Superior temporal gyrus (tissue), 1 donor: ENCODE measurements around the gene FKBP1A.

Experiments used
- DNase-seq: peaks from one replicate; pipeline ENCODE4 v3.0.0-alpha.2; 2016; ENCODE audit errors: extremely low spot score

The FKBP1A gene

DNA sequence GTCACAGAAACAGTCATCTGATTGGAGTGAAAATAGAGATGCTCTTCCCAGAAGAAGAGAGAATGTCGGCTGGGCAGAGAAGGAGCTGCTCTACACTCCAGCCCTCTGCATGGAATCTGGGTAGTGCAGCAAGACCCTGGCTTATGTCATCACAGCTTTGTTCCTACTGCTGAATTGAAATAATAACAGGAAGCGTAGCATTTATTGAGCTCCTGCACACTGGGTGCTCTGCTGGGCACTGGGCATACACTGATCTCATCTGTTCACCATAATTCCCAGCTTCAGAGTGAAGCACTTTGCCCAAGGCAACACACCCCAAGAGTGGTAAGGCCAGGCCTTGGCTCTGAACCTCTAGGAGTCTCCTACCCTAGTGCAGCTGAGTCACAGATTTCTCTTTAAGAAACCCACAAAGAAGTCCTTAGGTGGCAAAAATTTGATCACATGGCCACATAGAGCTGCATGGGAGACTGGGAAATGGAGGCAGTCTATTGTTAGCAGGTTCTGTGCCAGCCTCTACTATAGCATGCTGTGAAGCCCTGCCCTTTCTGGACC, 60.0 kb downstream of the FKBP1A start:
- no peak for DNase-seq

- DNase-seq: no peak
Observed at GRCh38 chr20:1331801-1332453, 60.9 kb downstream of the FKBP1A start.

- no peak for DNase-seq
Observed at GRCh38 chr20:1331101-1331500, 61.8 kb downstream of the FKBP1A start.

DNA sequence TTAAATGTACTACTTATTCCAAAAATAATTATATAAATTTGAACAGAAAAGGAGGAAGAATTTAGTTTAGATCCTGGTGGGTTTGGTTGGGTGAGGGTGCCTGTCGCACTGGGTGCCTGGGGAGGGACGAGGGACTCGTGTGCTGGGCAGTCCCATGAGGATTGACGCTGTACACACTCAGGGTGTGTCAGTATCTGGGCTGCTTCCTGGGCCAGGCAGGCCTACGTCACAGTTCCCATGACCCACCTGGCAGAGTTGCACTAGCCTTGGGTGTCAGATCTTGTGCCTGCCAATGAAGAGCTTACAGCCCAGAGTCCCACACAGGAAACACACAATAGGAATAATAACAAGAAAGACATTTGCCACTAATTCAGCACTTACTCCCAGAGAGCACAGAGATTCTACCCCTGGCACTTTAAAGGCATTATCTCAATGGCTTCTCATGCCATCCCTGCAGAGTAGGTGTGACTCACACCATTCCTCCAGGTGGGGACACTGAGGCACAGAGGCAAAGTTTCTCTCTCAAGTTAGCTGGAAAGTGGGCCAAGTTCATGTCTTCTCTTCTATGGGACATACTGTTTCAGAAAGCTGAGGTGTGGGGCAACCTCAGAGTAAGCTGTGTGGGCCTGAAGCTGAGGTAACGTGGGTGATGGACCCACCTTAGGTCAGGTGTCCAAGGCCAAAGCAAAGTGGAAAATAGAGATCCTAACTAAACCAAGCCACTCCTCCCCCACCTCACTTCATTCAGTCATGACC, 62.6 kb downstream of the FKBP1A start:
- no peak for DNase-seq

GRCh38 chr20:1328680-1329330, 64.0 kb downstream of the FKBP1A start, which contains the start of gene SDCBP2:
Gene SDCBP2, minus strand, starts transcription at chr20:1329139. Its CDS starts 8,723 bp downstream, at chr20:1320416.
- no peak for DNase-seq

DNA sequence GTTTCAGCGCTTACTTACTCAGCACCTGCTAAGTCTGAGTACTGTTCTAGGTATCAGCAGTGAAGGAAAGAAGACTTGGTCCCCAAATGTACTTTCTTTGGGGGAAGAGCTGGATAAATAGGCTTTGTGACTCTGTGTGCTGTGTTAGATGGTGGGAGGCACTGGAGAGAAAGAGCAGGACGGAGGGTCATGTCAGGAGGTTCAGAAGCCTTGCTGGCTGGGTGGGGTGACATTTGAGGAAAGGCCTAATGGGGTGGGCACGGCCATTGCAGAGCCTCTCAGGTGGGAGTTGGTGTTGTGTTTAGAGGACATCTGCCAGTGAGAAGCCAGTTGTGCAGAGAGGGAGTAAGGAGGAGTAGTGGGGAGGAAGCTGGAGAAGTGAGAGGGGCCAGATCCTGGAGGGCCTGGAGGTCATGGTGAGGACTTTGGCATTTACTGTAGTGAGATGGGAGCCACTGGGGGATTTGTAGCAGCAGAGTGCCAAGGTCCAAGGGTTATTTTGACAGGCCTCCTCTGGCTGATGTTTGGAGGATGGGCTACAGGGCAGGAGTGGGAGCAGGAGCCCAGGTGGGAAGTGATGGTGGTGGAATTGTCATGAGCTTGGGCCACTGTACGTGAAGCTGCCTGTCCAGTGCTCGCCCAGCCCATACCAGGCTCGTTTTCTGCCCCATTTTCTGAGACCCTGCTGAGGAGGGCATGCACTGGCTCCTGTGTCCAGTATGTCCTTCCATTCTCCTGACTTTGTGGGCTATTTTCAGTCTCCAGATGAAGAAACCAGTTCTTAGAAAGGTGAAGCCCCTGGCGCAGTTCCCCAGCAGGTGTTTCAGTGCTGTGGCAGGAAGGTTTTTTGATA, 64.8 kb downstream of the FKBP1A start:
- DNase-seq: no peak

GRCh38 chr20:1327241-1327653, 65.6 kb downstream of the FKBP1A start:
- peak; percentile 68 for DNase-seq

DNA sequence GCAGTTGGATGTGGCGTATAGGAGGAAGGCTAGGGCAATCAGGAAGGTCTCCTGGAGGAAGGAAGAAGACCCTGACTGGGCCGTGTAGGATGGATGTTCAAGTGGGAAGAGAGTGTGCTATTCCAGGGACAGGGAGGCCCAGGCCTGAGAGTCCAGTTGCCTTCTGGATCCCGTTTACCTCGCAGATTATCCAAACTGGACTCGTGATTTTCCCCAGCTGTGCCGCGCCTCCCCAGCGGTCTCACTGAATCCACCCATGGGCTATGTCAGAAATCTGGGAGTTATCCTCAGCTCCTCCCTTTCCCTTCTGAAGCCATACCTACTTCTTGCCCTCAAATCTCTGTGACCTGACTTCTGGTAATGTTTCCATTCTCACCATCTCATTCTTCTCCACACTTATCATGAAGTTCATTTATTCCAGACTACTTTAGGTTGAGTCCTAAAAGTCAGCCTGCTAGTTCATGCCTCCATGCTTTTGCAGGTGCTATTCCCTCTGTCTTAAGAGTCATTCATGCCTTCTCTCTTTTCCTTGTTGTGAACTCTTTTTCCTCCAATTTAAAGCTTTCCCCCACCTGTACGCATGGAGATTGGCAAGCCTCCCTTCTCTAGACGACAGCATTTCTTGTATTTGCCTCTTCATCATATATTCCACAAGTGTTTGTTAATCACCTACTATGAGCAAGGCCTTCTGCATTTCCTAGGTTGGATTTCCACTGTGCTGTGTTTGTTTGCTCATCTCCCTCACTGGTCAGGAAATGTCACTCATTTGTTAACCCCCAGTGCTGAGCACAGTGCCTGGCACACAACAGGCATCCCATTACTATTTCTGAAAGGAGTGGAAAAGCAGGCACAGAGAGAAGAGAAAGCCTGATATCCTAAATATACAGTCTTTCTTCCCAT, 66.6 kb downstream of the FKBP1A start:
- peak; percentile 25 for DNase-seq

GRCh38 chr20:1325173-1326030, 67.5 kb downstream of the FKBP1A start:
- peak; percentile 98 for DNase-seq

GRCh38 chr20:1324598-1325172, 68.2 kb downstream of the FKBP1A start:
- DNase-seq: no peak

DNA sequence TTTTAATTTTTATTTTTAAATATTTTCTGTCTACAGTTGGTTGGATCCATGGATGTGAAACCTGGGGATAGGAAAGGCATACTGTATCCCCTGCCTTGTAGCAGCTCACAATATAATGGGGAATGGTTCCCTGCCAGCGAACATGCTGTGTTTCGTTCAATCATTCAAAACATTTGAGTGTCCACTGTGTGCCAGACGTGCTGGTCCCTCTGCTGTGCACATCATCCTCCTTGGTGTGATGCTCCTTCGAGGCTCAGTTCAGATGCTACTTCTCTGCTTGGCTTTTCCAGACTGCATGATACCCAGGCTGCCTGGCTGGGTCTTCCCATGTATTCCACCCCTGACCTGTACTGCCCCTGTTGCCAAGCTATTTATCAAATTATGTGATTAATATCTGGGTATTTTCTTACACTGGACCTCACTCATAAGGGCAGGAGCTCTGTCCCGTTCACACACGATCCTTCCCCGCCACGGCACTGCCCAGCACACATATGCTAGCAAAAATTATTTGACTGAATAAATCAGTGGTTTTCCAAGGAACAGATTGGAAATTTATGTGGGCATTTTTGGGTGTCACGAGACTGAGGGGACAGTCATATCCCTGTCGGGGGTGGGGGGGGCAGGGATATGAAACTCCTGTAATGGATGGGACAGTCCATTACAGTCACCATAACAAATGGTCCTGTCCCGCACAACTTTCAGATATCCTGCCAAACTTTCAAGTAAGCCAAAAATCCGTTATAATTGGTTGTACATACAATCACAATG, 68.8 kb downstream of the FKBP1A start:
- DNase-seq: no peak

DNA sequence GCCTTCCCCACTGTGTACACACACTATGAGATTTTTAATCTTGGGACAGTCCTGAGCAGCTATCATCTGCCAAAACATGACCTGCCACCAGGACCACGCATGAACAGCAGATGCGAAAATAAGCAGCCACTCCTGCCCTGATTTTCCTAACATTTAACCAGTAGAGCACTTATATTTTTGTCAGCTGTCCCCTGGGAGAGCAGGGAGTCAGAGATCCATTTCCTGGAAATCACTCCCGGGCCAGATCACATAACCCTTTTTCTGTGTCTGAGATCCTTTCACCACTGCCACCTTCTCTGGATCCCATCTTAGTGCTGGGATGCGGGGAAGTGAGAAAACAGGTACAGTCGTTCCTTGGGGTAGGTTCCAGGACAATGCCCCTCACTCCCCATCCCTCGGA, 69.6 kb downstream of the FKBP1A start:
- no peak for DNase-seq

- DNase-seq: peak; percentile 24
Observed at GRCh38 chr20:1322511-1323245, 70.2 kb downstream of the FKBP1A start.

DNA sequence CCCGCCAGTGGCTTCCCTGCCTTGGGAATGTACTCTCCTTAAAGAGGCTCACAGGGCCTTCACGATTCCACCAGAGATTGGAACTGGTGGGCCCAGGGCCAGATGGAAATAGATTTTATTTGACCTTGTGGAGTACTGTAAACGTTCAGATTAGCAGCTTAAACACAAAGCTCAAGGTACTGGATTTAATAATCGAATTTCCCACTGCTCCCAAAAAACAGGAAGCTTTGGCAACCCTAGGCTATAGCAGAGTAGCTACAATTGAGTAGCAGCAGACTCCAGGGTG, 71.3 kb downstream of the FKBP1A start:
- no peak for DNase-seq

GRCh38 chr20:1320902-1321653, 71.8 kb downstream of the FKBP1A start:
- DNase-seq: no peak

GRCh38 chr20:1320016-1320415, 72.8 kb downstream of the FKBP1A start:
- no peak for DNase-seq

DNA sequence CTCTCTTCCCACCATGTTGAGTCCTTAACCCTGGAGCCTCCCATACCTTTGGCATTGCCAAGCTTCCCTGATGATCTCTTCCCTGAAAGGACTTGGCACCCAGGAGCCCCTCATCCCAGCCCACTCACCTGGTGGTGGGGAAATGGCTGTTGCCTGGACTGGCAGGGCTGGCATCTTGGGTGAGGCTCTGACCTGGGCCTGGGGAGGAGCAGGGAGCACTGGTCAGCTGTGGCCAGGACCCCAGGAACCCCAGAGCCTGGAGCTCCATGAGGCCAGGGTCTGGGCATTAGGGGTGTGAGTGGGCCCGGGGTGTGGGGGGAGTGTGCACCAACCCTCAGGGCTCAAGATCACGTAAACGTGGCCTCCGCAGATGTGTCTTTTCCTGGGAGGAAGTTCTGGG, 73.4 kb downstream of the FKBP1A start:
- no peak for DNase-seq
